GM12872 (cell line): ENCODE results near the gene FUT2.
A peak's percentile ranks its signal among the peaks of the same experiment; 100 is the strongest.

Source experiments
- CTCF ChIP-seq: IDR thresholded peaks from 3 replicates; pipeline ENCODE4 v1.5.1; 2011; ENCODE audit warnings: low read depth, mild to moderate bottlenecking, low read length, moderate library complexity; ENCODE audit not compliant: insufficient read depth

Gene FUT2

GRCh38 chr19:48672994-48673393 lies 22.8 kb upstream of the FUT2 start, which contains the start of gene NTN5:
Gene NTN5 (minus strand): TSS chr19:48673017. CDS start chr19:48670986, 2,031 bp downstream.
- no peak for TF ChIP-seq CTCF

GRCh38 chr19:48673436-48674100 lies 22.2 kb upstream of the FUT2 start:
- TF ChIP-seq CTCF, result no peak

GRCh38 chr19:48674216-48674809 lies 21.5 kb upstream of the FUT2 start:
- TF ChIP-seq CTCF, result no peak

- peak; percentile 89 for TF ChIP-seq CTCF
Measured at GRCh38 chr19:48674921-48675824, 20.6 kb upstream of the FUT2 start.

GRCh38 chr19:48676487-48676886 lies 19.3 kb upstream of the FUT2 start:
- no peak for TF ChIP-seq CTCF

GRCh38 chr19:48676887-48677286 lies 18.9 kb upstream of the FUT2 start:
- TF ChIP-seq CTCF, result no peak

- no peak for TF ChIP-seq CTCF
Measured at GRCh38 chr19:48678201-48678600, 17.6 kb upstream of the FUT2 start.
